ENCODE measurements around the gene NKX3-2. TPM values are rescaled to one million over a fixed set of nuclear protein-coding genes. Genes with fewer than 3 reads are reported as not detected.

The NKX3-2 gene
- total RNA-seq, 1 experiment from 2014 or later = 1.4 TPM

DNA sequence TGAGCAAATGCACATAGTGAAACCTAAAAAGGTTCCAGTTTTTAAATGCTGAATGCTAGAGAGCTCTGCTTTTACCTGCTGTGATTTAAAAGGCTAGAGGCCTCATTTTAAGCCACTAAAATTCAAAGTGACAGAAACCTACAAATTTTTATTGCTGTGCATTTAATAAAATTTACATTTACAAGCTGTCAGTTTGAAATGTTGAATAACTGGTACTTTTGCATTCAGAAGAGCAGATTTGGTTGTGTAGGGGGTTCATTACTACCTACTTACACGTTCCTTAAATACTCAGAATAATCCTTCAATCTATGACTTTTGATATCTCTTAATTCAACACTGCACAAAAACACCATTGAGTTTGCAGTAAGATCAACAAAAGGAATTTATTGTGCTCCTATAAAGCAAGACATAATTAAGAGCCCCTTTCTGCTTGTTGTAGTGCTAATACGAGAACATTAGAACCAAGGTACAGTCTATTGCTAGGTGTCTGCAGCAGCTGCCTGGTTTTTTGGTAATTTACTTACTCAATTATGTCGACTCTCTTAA lies 27.9 kb downstream of the NKX3-2 start:
- BruUV-seq (replicated peaks) = no TSS peak
- no peaks in the 10 kb centered on the region for H3K4me1 ChIP-seq (ENCODE audit: control insufficient read depth in 1 of 2, insufficient read depth in 2 of 2, low read length in 2 of 2)
- no peaks in the 10 kb centered on the region for H3K9me2 ChIP-seq (ENCODE audit: insufficient read depth)
- H3K27ac ChIP-seq (ENCODE audit: low read depth, low read length) = no peak overlapping the region
- H3K36me3 ChIP-seq (ENCODE audit: control insufficient read depth in 1 of 2, insufficient read depth in 2 of 2, low read length in 2 of 2) = no peaks in the 10 kb centered on the region
- H3K27me3 ChIP-seq (ENCODE audit: insufficient read depth, low read length) = no peaks in the 10 kb centered on the region
- ChIA-PET POLR2A (no interaction called here), RAD21 (ENCODE audit: low non-redundant PET in 1 of 2, low total read pairs in 2 of 2, uncharacterized antibody in 2 of 2, unreplicated experiment in 2 of 2) (no interaction called here), CTCF (no interaction called here)
- ATAC-seq (no peak), DNase-seq (ENCODE audit: low read depth, low spot score) (no peak)
- intact Hi-C loops (cut with micrococcal nuclease) = no loop called here
- H3K79me2 ChIP-seq (ENCODE audit: insufficient read depth, low read length) = no peaks in the 10 kb centered on the region
- H3K9ac ChIP-seq (ENCODE audit: low read length) = no peak overlapping the region
- no peaks in the 10 kb centered on the region for H3K9me3 ChIP-seq (ENCODE audit: control insufficient read depth in 1 of 2, insufficient read depth in 1 of 2, low read depth in 1 of 2, low read length in 2 of 2)
- no peak overlapping the region for H2AFZ ChIP-seq (ENCODE audit: low read depth, low read length, poor library complexity, severe bottlenecking)
- H3K4me3 ChIP-seq (replicated peaks in 1 of 2; ENCODE audit: low read depth in 1 of 2, low read length in 2 of 2) = no peak overlapping the region
- TF ChIP-seq RAD21 (IDR thresholded peaks at IDR 0.05; ENCODE audit: low read depth) = no peak
- no peak for TF ChIP-seq EZH2phosphoT487 (IDR thresholded peaks at IDR 0.05; ENCODE audit: borderline replicate concordance)
- TF ChIP-seq, protein P1, sequence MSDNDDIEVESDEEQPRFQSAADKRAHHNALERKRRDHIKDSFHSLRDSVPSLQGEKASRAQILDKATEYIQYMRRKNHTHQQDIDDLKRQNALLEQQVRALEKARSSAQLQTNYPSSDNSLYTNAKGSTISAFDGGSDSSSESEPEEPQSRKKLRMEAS (IDR thresholded peaks at IDR 0.05) = no peak
- TF ChIP-seq JUND (IDR thresholded peaks at IDR 0.05) = no peak
- no peak for TF ChIP-seq EZH2 (IDR thresholded peaks at IDR 0.05)
- TF ChIP-seq FOSL1 (IDR thresholded peaks at IDR 0.05; ENCODE audit: low read depth) = no peak
- TF ChIP-seq, protein P2, sequence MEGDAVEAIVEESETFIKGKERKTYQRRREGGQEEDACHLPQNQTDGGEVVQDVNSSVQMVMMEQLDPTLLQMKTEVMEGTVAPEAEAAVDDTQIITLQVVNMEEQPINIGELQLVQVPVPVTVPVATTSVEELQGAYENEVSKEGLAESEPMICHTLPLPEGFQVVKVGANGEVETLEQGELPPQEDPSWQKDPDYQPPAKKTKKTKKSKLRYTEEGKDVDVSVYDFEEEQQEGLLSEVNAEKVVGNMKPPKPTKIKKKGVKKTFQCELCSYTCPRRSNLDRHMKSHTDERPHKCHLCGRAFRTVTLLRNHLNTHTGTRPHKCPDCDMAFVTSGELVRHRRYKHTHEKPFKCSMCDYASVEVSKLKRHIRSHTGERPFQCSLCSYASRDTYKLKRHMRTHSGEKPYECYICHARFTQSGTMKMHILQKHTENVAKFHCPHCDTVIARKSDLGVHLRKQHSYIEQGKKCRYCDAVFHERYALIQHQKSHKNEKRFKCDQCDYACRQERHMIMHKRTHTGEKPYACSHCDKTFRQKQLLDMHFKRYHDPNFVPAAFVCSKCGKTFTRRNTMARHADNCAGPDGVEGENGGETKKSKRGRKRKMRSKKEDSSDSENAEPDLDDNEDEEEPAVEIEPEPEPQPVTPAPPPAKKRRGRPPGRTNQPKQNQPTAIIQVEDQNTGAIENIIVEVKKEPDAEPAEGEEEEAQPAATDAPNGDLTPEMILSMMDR (IDR thresholded peaks at IDR 0.05 in 2 of 3, conservative IDR thresholded peaks at IDR 0.05 in 1 of 3; ENCODE audit: borderline replicate concordance in 1 of 3, insufficient read depth in 1 of 3, low read depth in 2 of 3, low read length in 2 of 3) = no peak
- TF ChIP-seq ELF1 (IDR thresholded peaks at IDR 0.05; ENCODE audit: borderline replicate concordance, low read depth) = no peak
- TF ChIP-seq POLR2A (IDR thresholded peaks at IDR 0.05; ENCODE audit: borderline replicate concordance, extremely low read depth, insufficient read depth, insufficient read length) = no peak
- H4K20me1 ChIP-seq (ENCODE audit: insufficient read depth) = no peaks in the 10 kb centered on the region
- no peak overlapping the region for H3K4me2 ChIP-seq (ENCODE audit: low read length)

DNA sequence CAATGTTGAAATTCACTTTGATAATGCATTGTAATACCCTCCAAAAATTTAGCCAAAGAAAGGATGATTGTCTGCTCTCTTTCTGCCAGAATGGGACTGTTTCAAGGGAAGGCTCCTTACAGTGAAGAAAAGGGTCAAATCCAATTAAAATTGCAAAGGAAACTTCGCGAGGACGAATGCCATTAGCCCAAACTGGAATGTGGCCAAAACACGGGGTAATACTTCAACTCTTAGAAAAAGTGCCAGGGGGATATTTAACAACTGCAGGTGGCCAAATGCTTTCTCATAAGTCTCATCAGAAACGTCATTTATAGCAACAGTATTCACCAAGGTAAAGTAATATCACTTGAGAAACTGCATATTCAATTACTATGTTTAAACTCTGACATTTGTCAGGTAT lies 29.0 kb downstream of the NKX3-2 start:
- H4K20me1 ChIP-seq (ENCODE audit: insufficient read depth) = no peaks in the 10 kb centered on the region
- BruUV-seq (replicated peaks) = no TSS peak
- ChIA-PET POLR2A (no interaction called here), RAD21 (ENCODE audit: low non-redundant PET in 1 of 2, low total read pairs in 2 of 2, uncharacterized antibody in 2 of 2, unreplicated experiment in 2 of 2) (no interaction called here), CTCF (no interaction called here)
- H3K36me3 ChIP-seq (ENCODE audit: control insufficient read depth in 1 of 2, insufficient read depth in 2 of 2, low read length in 2 of 2) = no peaks in the 10 kb centered on the region
- no peaks in the 10 kb centered on the region for H3K27me3 ChIP-seq (ENCODE audit: insufficient read depth, low read length)
- DNase-seq (ENCODE audit: low read depth, low spot score) (no peak), ATAC-seq (no peak)
- intact Hi-C loops (cut with micrococcal nuclease) = no loop called here
- H2AFZ ChIP-seq (ENCODE audit: low read depth, low read length, poor library complexity, severe bottlenecking) = no peak overlapping the region
- no peaks in the 10 kb centered on the region for H3K9me3 ChIP-seq (ENCODE audit: control insufficient read depth in 1 of 2, insufficient read depth in 1 of 2, low read depth in 1 of 2, low read length in 2 of 2)
- no peak overlapping the region for H3K27ac ChIP-seq (ENCODE audit: low read depth, low read length)
- H3K79me2 ChIP-seq (ENCODE audit: insufficient read depth, low read length) = no peaks in the 10 kb centered on the region
- H3K4me3 ChIP-seq (replicated peaks in 1 of 2; ENCODE audit: low read depth in 1 of 2, low read length in 2 of 2) = no peak overlapping the region
- no peaks in the 10 kb centered on the region for H3K9me2 ChIP-seq (ENCODE audit: insufficient read depth)
- H3K9ac ChIP-seq (ENCODE audit: low read length) = no peak overlapping the region
- H3K4me1 ChIP-seq (ENCODE audit: control insufficient read depth in 1 of 2, insufficient read depth in 2 of 2, low read length in 2 of 2) = no peaks in the 10 kb centered on the region
- H3K4me2 ChIP-seq (ENCODE audit: low read length) = no peak overlapping the region
- TF ChIP-seq YY1 (IDR thresholded peaks at IDR 0.05; ENCODE audit: extremely low read depth, insufficient replicate concordance, low read depth, low read length) (no peak), EGR1 (IDR thresholded peaks at IDR 0.05; ENCODE audit: low read depth) (no peak), FOSL1 (IDR thresholded peaks at IDR 0.05; ENCODE audit: low read depth) (no peak), SIN3A (IDR thresholded peaks at IDR 0.05; ENCODE audit: low read depth) (no peak), JUND (IDR thresholded peaks at IDR 0.05) (no peak), CBX3 (IDR thresholded peaks at IDR 0.05; ENCODE audit: low read depth) (no peak), ZNF274 (IDR thresholded peaks at IDR 0.05; ENCODE audit: low read depth, low read length) (no peak), TCF7L2 (IDR thresholded peaks at IDR 0.05; ENCODE audit: borderline replicate concordance, extremely low read depth, insufficient read depth, insufficient read length) (no peak), EZH2phosphoT487 (IDR thresholded peaks at IDR 0.05; ENCODE audit: borderline replicate concordance) (no peak)
- TF ChIP-seq, protein P2 (IDR thresholded peaks at IDR 0.05 in 2 of 3, conservative IDR thresholded peaks at IDR 0.05 in 1 of 3; ENCODE audit: borderline replicate concordance in 1 of 3, insufficient read depth in 1 of 3, low read depth in 2 of 3, low read length in 2 of 3) = no peak
- TF ChIP-seq, protein P1 (IDR thresholded peaks at IDR 0.05) = no peak
- TF ChIP-seq, protein P3, sequence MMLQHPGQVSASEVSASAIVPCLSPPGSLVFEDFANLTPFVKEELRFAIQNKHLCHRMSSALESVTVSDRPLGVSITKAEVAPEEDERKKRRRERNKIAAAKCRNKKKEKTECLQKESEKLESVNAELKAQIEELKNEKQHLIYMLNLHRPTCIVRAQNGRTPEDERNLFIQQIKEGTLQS (IDR thresholded peaks at IDR 0.05) = no peak
